Activated gamma-delta T cell treated with Interleukin-2 at 50 U/mL for 16 hours (primary cell): ENCODE data around the gene ADAMTS6.
"Not testable (repeated sequence)": the region's sequence is repeated elsewhere in the genome, so short reads cannot be mapped to it uniquely, and the experiment has no call there.

Source experiments
- DNase-seq: peaks from one replicate; pipeline ENCODE4 v3.0.0-alpha.2; 2020

ADAMTS6 gene

GRCh38 chr5:65364907-65365306 lies 116.8 kb downstream of the ADAMTS6 start:
- DNase-seq = no peak

- no peak for DNase-seq
Observed at GRCh38 chr5:65363499-65363898, 118.2 kb downstream of the ADAMTS6 start.

GRCh38 chr5:65359981-65360380 lies 121.7 kb downstream of the ADAMTS6 start:
- no peak for DNase-seq

- DNase-seq = no peak
Observed at GRCh38 chr5:65359569-65359968, 122.2 kb downstream of the ADAMTS6 start.

- no peak for DNase-seq
Observed at GRCh38 chr5:65356274-65356673, 125.4 kb downstream of the ADAMTS6 start.

GRCh38 chr5:65355301-65355700 lies 126.4 kb downstream of the ADAMTS6 start:
- no peak for DNase-seq

- no peak for DNase-seq
Observed at GRCh38 chr5:65341835-65342234, 139.9 kb downstream of the ADAMTS6 start.

GRCh38 chr5:65338606-65339151 lies 143.0 kb downstream of the ADAMTS6 start:
- no peak for DNase-seq

- DNase-seq = no peak
Observed at GRCh38 chr5:65334077-65334476, 147.6 kb downstream of the ADAMTS6 start.

- no peak for DNase-seq
Observed at GRCh38 chr5:65332591-65332990, 149.1 kb downstream of the ADAMTS6 start.

GRCh38 chr5:65329266-65329665 lies 152.5 kb downstream of the ADAMTS6 start:
- no peak for DNase-seq

GRCh38 chr5:65327582-65327981 lies 154.1 kb downstream of the ADAMTS6 start:
- DNase-seq = no peak

GRCh38 chr5:65326922-65327321 lies 154.8 kb downstream of the ADAMTS6 start:
- no peak for DNase-seq

GRCh38 chr5:65324226-65324625 lies 157.5 kb downstream of the ADAMTS6 start:
- no peak for DNase-seq

GRCh38 chr5:65320704-65321103 lies 161.0 kb downstream of the ADAMTS6 start:
- not testable (repeated sequence) for DNase-seq

GRCh38 chr5:65320250-65320649 lies 161.5 kb downstream of the ADAMTS6 start:
- DNase-seq = no peak

- DNase-seq = no peak
Observed at GRCh38 chr5:65307931-65308330, 173.8 kb downstream of the ADAMTS6 start.

- DNase-seq = no peak
Observed at GRCh38 chr5:65307088-65307487, 174.6 kb downstream of the ADAMTS6 start.

GRCh38 chr5:65305913-65306312 lies 175.8 kb downstream of the ADAMTS6 start:
- DNase-seq = no peak

- no peak for DNase-seq
Observed at GRCh38 chr5:65299861-65300260, 181.9 kb downstream of the ADAMTS6 start.

- no peak for DNase-seq
Observed at GRCh38 chr5:65296067-65296466, 185.7 kb downstream of the ADAMTS6 start.

GRCh38 chr5:65292196-65292595 lies 189.5 kb downstream of the ADAMTS6 start:
- no peak for DNase-seq

GRCh38 chr5:65290677-65291076 lies 191.0 kb downstream of the ADAMTS6 start:
- no peak for DNase-seq

- DNase-seq = no peak
Observed at GRCh38 chr5:65288657-65289056, 193.1 kb downstream of the ADAMTS6 start.

- no peak for DNase-seq
Observed at GRCh38 chr5:65279603-65280002, 202.1 kb downstream of the ADAMTS6 start.
